Measurements from ENCODE around the gene PTPRN2.

DNA sequence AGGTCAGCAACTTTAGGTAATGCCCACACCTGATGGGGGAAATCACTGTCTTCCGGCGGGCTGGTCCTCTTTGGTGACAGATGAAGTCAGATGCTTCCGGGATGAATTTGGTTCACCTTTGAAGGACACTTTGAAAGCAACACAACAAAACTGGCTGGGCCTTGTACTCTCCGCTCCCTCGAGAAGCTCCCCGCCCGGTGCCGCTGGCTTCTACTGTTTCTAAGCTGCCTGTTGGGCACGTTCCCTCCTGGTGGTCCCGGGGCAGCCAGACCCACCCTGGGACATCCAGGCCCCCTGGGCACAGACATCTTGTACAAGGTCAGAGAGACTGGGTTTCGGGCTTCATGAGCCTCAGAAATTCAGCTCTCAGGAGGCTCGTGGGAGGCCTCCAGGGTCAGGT is 798.5 kb downstream of the PTPRN2 start:
- no peak for TF ChIP-seq EGR1 (IDR thresholded peaks at IDR 0.05; ENCODE audit: low read depth)
- TF ChIP-seq POLR2A (IDR thresholded peaks at IDR 0.05; ENCODE audit: borderline replicate concordance, extremely low read depth, insufficient read depth, insufficient read length): no peak
- no peak for TF ChIP-seq RAD21 (IDR thresholded peaks at IDR 0.05; ENCODE audit: low read depth)
- TF ChIP-seq, protein P1, sequence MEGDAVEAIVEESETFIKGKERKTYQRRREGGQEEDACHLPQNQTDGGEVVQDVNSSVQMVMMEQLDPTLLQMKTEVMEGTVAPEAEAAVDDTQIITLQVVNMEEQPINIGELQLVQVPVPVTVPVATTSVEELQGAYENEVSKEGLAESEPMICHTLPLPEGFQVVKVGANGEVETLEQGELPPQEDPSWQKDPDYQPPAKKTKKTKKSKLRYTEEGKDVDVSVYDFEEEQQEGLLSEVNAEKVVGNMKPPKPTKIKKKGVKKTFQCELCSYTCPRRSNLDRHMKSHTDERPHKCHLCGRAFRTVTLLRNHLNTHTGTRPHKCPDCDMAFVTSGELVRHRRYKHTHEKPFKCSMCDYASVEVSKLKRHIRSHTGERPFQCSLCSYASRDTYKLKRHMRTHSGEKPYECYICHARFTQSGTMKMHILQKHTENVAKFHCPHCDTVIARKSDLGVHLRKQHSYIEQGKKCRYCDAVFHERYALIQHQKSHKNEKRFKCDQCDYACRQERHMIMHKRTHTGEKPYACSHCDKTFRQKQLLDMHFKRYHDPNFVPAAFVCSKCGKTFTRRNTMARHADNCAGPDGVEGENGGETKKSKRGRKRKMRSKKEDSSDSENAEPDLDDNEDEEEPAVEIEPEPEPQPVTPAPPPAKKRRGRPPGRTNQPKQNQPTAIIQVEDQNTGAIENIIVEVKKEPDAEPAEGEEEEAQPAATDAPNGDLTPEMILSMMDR (IDR thresholded peaks at IDR 0.05 in 2 of 3, conservative IDR thresholded peaks at IDR 0.05 in 1 of 3; ENCODE audit: borderline replicate concordance in 1 of 3, insufficient read depth in 1 of 3, low read depth in 2 of 3, low read length in 2 of 3): no peak
- no peak for TF ChIP-seq CEBPB (IDR thresholded peaks at IDR 0.05; ENCODE audit: low read depth)
- TF ChIP-seq EZH2 (IDR thresholded peaks at IDR 0.05): no peak
- TF ChIP-seq, protein P2, sequence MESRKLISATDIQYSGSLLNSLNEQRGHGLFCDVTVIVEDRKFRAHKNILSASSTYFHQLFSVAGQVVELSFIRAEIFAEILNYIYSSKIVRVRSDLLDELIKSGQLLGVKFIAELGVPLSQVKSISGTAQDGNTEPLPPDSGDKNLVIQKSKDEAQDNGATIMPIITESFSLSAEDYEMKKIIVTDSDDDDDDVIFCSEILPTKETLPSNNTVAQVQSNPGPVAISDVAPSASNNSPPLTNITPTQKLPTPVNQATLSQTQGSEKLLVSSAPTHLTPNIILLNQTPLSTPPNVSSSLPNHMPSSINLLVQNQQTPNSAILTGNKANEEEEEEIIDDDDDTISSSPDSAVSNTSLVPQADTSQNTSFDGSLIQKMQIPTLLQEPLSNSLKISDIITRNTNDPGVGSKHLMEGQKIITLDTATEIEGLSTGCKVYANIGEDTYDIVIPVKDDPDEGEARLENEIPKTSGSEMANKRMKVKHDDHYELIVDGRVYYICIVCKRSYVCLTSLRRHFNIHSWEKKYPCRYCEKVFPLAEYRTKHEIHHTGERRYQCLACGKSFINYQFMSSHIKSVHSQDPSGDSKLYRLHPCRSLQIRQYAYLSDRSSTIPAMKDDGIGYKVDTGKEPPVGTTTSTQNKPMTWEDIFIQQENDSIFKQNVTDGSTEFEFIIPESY (IDR thresholded peaks at IDR 0.05; ENCODE audit: extremely low read depth, insufficient replicate concordance, low read length): no peak
- TF ChIP-seq, protein P3, sequence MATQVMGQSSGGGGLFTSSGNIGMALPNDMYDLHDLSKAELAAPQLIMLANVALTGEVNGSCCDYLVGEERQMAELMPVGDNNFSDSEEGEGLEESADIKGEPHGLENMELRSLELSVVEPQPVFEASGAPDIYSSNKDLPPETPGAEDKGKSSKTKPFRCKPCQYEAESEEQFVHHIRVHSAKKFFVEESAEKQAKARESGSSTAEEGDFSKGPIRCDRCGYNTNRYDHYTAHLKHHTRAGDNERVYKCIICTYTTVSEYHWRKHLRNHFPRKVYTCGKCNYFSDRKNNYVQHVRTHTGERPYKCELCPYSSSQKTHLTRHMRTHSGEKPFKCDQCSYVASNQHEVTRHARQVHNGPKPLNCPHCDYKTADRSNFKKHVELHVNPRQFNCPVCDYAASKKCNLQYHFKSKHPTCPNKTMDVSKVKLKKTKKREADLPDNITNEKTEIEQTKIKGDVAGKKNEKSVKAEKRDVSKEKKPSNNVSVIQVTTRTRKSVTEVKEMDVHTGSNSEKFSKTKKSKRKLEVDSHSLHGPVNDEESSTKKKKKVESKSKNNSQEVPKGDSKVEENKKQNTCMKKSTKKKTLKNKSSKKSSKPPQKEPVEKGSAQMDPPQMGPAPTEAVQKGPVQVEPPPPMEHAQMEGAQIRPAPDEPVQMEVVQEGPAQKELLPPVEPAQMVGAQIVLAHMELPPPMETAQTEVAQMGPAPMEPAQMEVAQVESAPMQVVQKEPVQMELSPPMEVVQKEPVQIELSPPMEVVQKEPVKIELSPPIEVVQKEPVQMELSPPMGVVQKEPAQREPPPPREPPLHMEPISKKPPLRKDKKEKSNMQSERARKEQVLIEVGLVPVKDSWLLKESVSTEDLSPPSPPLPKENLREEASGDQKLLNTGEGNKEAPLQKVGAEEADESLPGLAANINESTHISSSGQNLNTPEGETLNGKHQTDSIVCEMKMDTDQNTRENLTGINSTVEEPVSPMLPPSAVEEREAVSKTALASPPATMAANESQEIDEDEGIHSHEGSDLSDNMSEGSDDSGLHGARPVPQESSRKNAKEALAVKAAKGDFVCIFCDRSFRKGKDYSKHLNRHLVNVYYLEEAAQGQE (IDR thresholded peaks at IDR 0.05; ENCODE audit: low read depth): no peak
- TF ChIP-seq FOSL1 (IDR thresholded peaks at IDR 0.05; ENCODE audit: low read depth): no peak
- no peak for TF ChIP-seq POLR2AphosphoS5 (IDR thresholded peaks at IDR 0.05; ENCODE audit: low read depth, low read length)
- TF ChIP-seq SIN3A (IDR thresholded peaks at IDR 0.05; ENCODE audit: low read depth): no peak
